Epidermal melanocyte (primary cell): ENCODE measurements around the gene KLK1.

Source experiments
- DNase-seq: peaks from one replicate; pipeline ENCODE4 v3.0.0; 2011; ENCODE audit warnings: low spot score; ENCODE audit not compliant: insufficient read length

KLK1 gene

DNA sequence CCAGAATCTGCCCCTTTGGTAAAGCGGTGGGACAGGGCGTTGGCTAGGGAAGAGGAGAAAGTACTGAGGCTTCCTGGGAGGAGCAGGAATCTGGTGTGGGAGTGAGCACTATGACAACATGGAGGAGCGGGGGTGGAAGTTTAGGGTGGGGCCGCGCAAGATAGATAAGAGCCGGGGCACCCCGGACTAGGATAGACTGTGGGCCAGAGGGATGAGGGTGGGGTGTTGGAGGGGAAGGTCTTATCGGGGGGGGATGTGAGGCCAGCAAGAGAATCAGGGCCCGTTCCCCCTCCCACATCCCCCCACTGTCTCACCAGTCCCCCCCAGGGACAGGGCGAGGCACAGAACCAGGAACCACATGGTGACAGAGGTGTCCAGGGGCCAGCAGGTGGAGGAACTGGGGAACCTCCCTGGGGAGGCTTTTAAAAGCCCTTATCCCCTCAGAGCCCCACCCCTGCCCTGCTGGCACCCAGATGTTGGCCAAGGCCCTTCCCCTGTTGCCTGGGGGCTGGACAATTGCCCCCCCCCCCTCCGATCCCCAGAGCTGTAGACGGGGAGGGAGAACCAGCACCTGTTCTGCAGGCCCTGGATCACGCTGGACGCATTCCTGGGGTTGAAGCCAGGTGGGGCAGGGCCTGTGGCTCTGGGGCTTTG lies at the start of gene KLK1:
Gene KLK1, minus strand, starts transcription at position 399 of the 654 bp plus-strand sequence. Its CDS starts 39 bp downstream, at position 360.
- DNase-seq: peak; percentile 5

DNA sequence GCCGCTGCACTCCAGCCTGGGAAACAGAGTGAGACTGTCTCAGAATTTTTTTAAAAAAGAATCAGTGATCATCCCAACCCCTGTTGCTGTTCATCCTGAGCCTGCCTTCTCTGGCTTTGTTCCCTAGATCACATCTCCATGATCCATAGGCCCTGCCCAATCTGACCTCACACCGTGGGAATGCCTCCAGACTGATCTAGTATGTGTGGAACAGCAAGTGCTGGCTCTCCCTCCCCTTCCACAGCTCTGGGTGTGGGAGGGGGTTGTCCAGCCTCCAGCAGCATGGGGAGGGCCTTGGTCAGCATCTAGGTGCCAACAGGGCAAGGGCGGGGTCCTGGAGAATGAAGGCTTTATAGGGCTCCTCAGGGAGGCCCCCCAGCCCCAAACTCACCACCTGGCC lies 49.5 kb upstream of the KLK1 start, which contains the start of gene KLK2:
Gene KLK2, plus strand, starts transcription at position 384 of the 400 bp plus-strand sequence. CDS start 35 bp downstream, outside the sequence.
- DNase-seq: no peak

DNA sequence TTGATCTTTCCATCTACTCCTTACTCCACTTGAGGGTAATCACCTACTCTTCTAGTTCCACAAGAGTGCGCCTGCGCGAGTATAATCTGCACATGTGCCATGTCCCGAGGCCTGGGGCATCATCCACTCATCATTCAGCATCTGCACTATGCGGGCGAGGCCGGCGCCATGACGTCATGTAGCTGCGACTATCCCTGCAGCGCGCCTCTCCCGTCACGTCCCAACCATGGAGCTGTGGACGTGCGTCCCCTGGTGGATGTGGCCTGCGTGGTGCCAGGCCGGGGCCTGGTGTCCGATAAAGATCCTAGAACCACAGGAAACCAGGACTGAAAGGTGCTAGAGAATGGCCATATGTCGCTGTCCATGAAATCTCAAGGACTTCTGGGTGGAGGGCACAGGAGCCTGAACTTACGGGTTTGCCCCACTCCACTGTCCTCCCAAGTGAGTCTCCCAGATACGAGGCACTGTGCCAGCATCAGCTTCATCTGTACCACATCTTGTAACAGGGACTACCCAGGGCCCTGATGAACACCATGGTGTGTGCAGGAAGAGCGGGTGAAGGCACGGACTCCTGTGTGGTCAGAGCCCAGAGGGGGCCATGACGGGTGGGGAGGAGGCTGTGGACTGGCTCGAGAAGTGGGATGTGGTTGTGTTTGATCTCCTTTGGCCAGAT lies 47.0 kb upstream of the KLK1 start:
- no peak for DNase-seq

DNA sequence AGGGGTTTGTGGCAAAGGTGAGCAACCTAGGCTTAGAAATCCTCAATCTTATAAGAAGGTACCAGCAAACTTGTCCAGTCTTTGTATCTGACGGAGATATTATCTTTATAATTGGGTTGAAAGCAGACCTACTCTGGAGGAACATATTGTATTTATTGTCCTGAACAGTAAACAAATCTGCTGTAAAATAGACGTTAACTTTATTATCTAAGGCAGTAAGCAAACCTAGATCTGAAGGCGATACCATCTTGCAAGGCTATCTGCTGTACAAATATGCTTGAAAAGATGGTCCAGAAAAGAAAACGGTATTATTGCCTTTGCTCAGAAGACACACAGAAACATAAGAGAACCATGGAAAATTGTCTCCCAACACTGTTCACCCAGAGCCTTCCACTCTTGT lies 45.9 kb upstream of the KLK1 start:
- DNase-seq: no peak

GRCh38 chr19:50861496-50862286 lies 38.1 kb upstream of the KLK1 start:
- no peak for DNase-seq

GRCh38 chr19:50861010-50861409 lies 37.4 kb upstream of the KLK1 start:
- DNase-seq: no peak

GRCh38 chr19:50859849-50860248 lies 36.3 kb upstream of the KLK1 start:
- DNase-seq: no peak

GRCh38 chr19:50858886-50859285 lies 35.3 kb upstream of the KLK1 start:
- no peak for DNase-seq

DNA sequence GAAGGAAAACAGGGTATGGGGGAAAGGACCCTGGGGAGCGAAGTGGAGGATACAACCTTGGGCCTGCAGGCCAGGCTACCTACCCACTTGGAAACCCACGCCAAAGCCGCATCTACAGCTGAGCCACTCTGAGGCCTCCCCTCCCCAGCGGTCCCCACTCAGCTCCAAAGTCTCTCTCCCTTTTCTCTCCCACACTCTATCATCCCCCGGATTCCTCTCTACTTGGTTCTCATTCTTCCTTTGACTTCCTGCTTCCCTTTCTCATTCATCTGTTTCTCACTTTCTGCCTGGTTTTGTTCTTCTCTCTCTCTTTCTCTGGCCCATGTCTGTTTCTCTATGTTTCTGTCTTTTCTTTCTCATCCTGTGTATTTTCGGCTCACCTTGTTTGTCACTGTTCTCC lies 33.8 kb upstream of the KLK1 start:
- no peak for DNase-seq

GRCh38 chr19:50854636-50855410 lies 31.2 kb upstream of the KLK1 start, which contains the start of gene KLK3:
Gene KLK3 (plus strand): TSS chr19:50854915. CDS start chr19:50854956, 41 bp downstream.
- no peak for DNase-seq

DNA sequence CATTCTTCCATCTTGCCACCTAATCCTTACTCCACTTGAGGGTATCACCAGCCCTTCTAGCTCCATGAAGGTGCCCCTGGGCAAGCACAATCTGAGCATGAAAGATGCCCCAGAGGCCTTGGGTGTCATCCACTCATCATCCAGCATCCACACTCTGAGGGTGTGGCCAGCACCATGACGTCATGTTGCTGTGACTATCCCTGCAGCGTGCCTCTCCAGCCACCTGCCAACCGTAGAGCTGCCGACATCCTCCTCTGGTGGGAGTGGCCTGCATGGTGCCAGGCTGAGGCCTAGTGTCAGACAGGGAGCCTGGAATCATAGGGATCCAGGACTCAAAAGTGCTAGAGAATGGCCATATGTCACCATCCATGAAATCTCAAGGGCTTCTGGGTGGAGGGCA lies 28.0 kb upstream of the KLK1 start:
- DNase-seq: no peak

DNA sequence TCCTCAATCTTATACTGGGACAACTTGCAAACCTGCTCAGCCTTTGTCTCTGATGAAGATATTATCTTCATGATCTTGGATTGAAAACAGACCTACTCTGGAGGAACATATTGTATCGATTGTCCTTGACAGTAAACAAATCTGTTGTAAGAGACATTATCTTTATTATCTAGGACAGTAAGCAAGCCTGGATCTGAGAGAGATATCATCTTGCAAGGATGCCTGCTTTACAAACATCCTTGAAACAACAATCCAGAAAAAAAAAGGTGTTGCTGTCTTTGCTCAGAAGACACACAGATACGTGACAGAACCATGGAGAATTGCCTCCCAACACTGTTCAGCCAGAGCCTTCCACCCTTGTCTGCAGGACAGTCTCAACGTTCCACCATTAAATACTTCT lies 27.2 kb upstream of the KLK1 start:
- no peak for DNase-seq

DNA sequence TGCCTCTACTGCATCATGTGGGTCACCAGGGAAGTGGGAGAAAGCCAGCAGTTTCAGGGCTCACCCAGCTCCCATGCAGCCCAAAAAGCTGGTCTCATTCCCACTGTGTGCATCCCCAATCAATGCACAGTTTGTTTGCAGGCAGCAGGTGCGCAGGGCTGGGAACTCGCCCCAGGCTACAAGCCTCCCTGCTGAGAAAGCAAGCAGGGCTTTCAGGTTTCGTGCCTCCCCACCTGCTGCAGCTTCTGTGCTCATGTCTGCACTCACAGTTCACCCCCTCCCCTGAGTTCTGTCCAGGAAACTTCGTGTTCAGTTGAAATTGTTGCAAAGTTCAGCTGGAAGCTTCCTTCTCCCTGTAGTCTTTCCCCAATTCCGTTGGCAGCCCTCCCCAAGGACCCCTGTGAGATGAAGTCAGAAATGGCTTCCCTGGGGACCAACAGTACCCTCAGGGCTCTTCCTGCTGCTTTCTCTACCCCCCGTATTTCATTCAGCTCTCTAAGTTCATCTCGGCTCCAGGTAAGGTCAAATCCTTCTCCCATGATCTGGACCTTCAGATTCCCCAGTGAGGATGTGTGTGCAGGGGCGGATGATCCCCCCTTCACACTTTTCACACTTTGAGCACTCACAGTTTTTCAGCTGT lies 20.8 kb upstream of the KLK1 start:
- no peak for DNase-seq

GRCh38 chr19:50843701-50844221 lies 20.2 kb upstream of the KLK1 start:
- DNase-seq: no peak

GRCh38 chr19:50843205-50843604 lies 19.6 kb upstream of the KLK1 start:
- no peak for DNase-seq

GRCh38 chr19:50842130-50842529 lies 18.5 kb upstream of the KLK1 start:
- DNase-seq: no peak

GRCh38 chr19:50839712-50840655 lies 16.4 kb upstream of the KLK1 start:
- no peak for DNase-seq

DNA sequence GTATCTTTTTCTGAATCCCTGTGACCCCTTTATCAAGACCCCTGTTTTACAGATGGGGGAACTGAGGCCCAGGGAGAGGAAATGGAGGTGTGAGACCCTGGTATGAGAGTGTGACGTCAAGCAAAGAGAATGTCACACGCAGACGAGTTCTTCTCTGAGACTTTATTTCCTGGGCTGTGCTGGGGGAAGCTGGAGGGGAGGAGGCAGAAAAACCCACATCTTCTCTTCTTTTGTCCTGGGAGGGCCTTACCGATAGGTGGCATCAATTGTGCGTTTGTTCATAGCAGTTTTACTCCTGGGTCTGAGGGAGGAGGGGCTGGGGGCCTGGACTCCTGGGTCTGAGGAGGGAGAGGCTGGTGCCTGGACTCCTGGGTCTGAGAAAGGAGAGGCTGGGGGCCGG lies 14.7 kb upstream of the KLK1 start:
- no peak for DNase-seq

- DNase-seq: no peak
Observed at GRCh38 chr19:50837300-50837699, 13.7 kb upstream of the KLK1 start.
